Fibroblast of lung (primary cell): ENCODE data around the gene KCNJ6. TPM values are rescaled to one million over a fixed set of nuclear protein-coding genes. Genes with fewer than 3 reads are reported as not detected.

Experiments used
- DNase-seq, 2 donors: peaks; one replicate each; pipeline versions ENCODE4 v3.0.0 to v3.0.0-alpha.2; 2010; ENCODE audit warnings: low read depth in 2 of 2
- H2AFZ ChIP-seq: 2 replicates; pipeline ENCODE4 v1.5.1; 2012; ENCODE audit warnings: low read length, control low read depth, inconsistent platforms
- H3K27ac ChIP-seq: 2 replicates; pipeline ENCODE4 v1.5.1; 2011; ENCODE audit warnings: low read length, control low read depth; ENCODE audit not compliant: insufficient read depth
- H3K27me3 ChIP-seq: 2 replicates; pipeline ENCODE4 v1.5.1; 2011; ENCODE audit warnings: mild to moderate bottlenecking, low read length; ENCODE audit not compliant: control insufficient read depth, insufficient read depth
- H3K36me3 ChIP-seq: 2 replicates; pipeline ENCODE4 v1.5.1; 2011; ENCODE audit warnings: low read length; ENCODE audit not compliant: control insufficient read depth, insufficient read depth
- H3K4me1 ChIP-seq: 2 replicates; pipeline ENCODE4 v1.5.1; 2011; ENCODE audit warnings: low read length; ENCODE audit not compliant: control insufficient read depth, insufficient read depth; ENCODE audit errors: extremely low read depth
- H3K4me2 ChIP-seq: 2 replicates; pipeline ENCODE4 v1.5.1; 2011; ENCODE audit warnings: low read length, control low read depth; ENCODE audit not compliant: insufficient read depth; ENCODE audit errors: extremely low read depth
- H3K4me3 ChIP-seq, 4 experiments: fragments of 200-600 bp in 1 of 4; sonication (generic) in 1 of 4; replicated peaks in 1 of 4; 2 replicates each; pipeline ENCODE4 v1.5.1; 2011 to 2016; ENCODE audit warnings: low read length in 4 of 4, low read depth in 3 of 4, mild to moderate bottlenecking in 3 of 4, control low read depth in 2 of 4, inconsistent platforms in 1 of 4, mixed read lengths in 1 of 4; ENCODE audit not compliant: insufficient read depth in 1 of 4; ENCODE audit errors: control extremely low read depth in 1 of 4
- H3K79me2 ChIP-seq: 2 replicates; pipeline ENCODE4 v1.5.1; 2012; ENCODE audit warnings: mild to moderate bottlenecking, low read length, inconsistent platforms; ENCODE audit not compliant: control insufficient read depth, insufficient read depth
- H3K9ac ChIP-seq: 2 replicates; pipeline ENCODE4 v1.5.1; 2011; ENCODE audit warnings: mild to moderate bottlenecking, low read length, control low read depth; ENCODE audit not compliant: insufficient read depth
- H3K9me3 ChIP-seq: 2 replicates; pipeline ENCODE4 v1.5.1; 2012; ENCODE audit warnings: low read depth, low read length; ENCODE audit not compliant: control insufficient read depth, insufficient read depth
- H4K20me1 ChIP-seq: 2 replicates; pipeline ENCODE4 v1.5.1; 2011; ENCODE audit warnings: low read length; ENCODE audit not compliant: control insufficient read depth, insufficient read depth; ENCODE audit errors: extremely low read depth
- EZH2 ChIP-seq: IDR thresholded peaks from 2 replicates; pipeline ENCODE4 v1.5.1; 2012; ENCODE audit warnings: low read length, control low read depth, mild to moderate bottlenecking; ENCODE audit errors: missing control alignments
- polyA plus RNA-seq, 2 donors: library from polyadenylated mRNA; depleted of rRNA in 1 of 2; stranded (reverse) in 1 of 2; unstranded in 1 of 2; fragments of >200 nt; gene quantifications; 2 replicates each; pipeline ENCODE4 v1.2.1, GENCODE V29; 2011 to 2012; ENCODE audit warnings: missing spikeins in 1 of 2
- total RNA-seq: library from RNA; depleted of rRNA; stranded (reverse); fragments of >200 nt; gene quantifications from 2 replicates; pipeline ENCODE4 v1.2.1, GENCODE V29; 2014
- TF ChIP-seq, protein P1 (sequence below), 2 donors: IDR thresholded peaks in 1 of 2; conservative IDR thresholded peaks in 1 of 2; 1 replicate in 1 of 2; 2 replicates in 1 of 2; pipeline ENCODE4 v1.5.1; 2011 to 2012; ENCODE audit warnings: low read length in 2 of 2, control low read depth in 1 of 2, inconsistent platforms in 1 of 2, low read depth in 1 of 2, mild to moderate bottlenecking in 1 of 2

Gene KCNJ6
- total and polyA plus RNA-seq, 2 donors (not counting 1 experiment from before 2014, with no cell fraction given): under 0.01 to 7.6 TPM

DNA sequence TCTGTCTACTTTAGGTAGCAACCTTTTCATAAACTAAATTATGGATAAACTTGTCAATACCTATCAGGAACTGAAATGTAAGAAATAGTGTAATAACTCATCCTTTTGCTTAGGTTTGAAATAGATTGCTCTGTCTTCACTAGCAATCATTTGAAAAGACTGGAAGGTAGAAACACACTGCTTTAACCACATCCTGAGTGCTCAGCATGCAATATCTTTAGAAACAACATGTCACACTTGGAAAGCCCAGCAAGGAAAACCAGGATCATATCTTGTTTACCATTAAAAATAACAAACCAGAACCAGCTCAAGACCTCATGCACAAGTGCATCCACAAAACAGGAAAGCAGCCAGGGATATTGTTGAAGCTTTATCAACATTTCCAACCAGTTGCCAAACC, 3.6 kb downstream of the KCNJ6 start:
- TF ChIP-seq, protein P1, sequence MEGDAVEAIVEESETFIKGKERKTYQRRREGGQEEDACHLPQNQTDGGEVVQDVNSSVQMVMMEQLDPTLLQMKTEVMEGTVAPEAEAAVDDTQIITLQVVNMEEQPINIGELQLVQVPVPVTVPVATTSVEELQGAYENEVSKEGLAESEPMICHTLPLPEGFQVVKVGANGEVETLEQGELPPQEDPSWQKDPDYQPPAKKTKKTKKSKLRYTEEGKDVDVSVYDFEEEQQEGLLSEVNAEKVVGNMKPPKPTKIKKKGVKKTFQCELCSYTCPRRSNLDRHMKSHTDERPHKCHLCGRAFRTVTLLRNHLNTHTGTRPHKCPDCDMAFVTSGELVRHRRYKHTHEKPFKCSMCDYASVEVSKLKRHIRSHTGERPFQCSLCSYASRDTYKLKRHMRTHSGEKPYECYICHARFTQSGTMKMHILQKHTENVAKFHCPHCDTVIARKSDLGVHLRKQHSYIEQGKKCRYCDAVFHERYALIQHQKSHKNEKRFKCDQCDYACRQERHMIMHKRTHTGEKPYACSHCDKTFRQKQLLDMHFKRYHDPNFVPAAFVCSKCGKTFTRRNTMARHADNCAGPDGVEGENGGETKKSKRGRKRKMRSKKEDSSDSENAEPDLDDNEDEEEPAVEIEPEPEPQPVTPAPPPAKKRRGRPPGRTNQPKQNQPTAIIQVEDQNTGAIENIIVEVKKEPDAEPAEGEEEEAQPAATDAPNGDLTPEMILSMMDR (conservative IDR thresholded peaks at IDR 0.05 in 1 of 2, IDR thresholded peaks at IDR 0.05 in 1 of 2; ENCODE audit: low read depth in 1 of 2, low read length in 2 of 2): no peak
- TF ChIP-seq EZH2: no peak
- H3K27me3 ChIP-seq: peaks cover 13% of the 10 kb centered on the region
- no peak overlapping the region for H3K9ac ChIP-seq
- no peaks in the 10 kb centered on the region for H4K20me1 ChIP-seq
- H3K36me3 ChIP-seq: no peaks in the 10 kb centered on the region
- no peak overlapping the region for H3K4me2 ChIP-seq
- no peak overlapping the region for H3K4me3 ChIP-seq
- no peaks in the 10 kb centered on the region for H3K79me2 ChIP-seq
- no peak overlapping the region for H2AFZ ChIP-seq
- no peaks in the 10 kb centered on the region for H3K9me3 ChIP-seq
- H3K4me1 ChIP-seq: peaks cover 4% of the 10 kb centered on the region
- H3K27ac ChIP-seq: no peak overlapping the region
- DNase-seq: no peak

DNA sequence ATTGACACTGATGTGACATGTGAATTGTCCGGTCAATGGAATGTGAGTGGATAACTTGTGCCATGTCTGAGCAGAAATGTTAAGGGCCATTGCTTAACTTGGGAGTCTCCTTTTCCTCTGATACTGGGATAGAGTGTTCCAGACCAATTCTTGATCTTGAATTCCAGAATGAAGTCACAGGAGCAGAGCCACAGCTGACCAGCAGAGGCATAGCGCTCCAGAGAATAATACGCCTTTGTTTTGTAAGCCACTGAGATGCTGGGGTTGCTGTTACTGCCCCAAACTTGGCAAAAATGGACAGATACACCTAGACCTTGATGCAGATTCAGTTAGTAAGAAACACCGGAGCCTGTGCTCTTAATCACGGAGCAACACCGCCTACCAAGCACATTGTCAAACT, 6.3 kb downstream of the KCNJ6 start:
- Histone ChIP-seq H3K4me2 (no peak overlapping the region), H2AFZ (no peak overlapping the region), H3K4me1 (no peaks in the 10 kb centered on the region), H3K36me3 (no peaks in the 10 kb centered on the region), H3K27ac (no peak overlapping the region), H3K4me3 (no peak overlapping the region), H3K9me3 (no peaks in the 10 kb centered on the region), H3K9ac (no peak overlapping the region), H4K20me1 (no peaks in the 10 kb centered on the region), H3K79me2 (no peaks in the 10 kb centered on the region), H3K27me3 (no peaks in the 10 kb centered on the region)
- DNase-seq: no peak
- TF ChIP-seq EZH2: no peak
- TF ChIP-seq, protein P1 (conservative IDR thresholded peaks at IDR 0.05 in 1 of 2, IDR thresholded peaks at IDR 0.05 in 1 of 2; ENCODE audit: low read depth in 1 of 2, low read length in 2 of 2): peak in 1 of 2 donors; percentile 3

DNA sequence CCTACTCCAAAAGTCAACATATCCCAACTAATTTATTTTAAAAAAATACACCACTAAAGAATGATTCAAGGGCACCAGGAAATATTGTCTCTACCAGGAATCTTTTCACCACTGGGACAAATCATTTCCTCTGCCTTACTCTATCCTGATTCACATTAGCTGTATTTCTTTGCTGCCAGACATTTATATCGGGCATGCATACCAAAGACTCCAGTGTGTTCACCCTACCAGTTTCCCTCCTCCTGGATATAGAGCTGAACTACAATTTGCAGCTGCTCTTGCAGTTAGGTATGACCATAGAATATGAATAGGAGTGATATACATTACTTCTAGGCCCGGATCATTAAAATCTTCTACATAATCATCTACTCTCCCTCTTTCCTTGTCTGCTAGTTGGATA, 7.6 kb downstream of the KCNJ6 start:
- Histone ChIP-seq H2AFZ (no peak overlapping the region), H3K9me3 (no peaks in the 10 kb centered on the region), H3K4me2 (no peak overlapping the region), H3K4me3 (no peak overlapping the region), H3K27ac (no peak overlapping the region), H3K4me1 (no peaks in the 10 kb centered on the region), H3K27me3 (no peaks in the 10 kb centered on the region), H3K9ac (no peak overlapping the region), H3K79me2 (no peaks in the 10 kb centered on the region), H3K36me3 (no peaks in the 10 kb centered on the region), H4K20me1 (no peaks in the 10 kb centered on the region)
- TF ChIP-seq EZH2: no peak
- TF ChIP-seq, protein P1 (conservative IDR thresholded peaks at IDR 0.05 in 1 of 2, IDR thresholded peaks at IDR 0.05 in 1 of 2; ENCODE audit: low read depth in 1 of 2, low read length in 2 of 2): no peak
- DNase-seq: no peak
